ENCODE measurements around the gene KRTAP26-1.

DNA sequence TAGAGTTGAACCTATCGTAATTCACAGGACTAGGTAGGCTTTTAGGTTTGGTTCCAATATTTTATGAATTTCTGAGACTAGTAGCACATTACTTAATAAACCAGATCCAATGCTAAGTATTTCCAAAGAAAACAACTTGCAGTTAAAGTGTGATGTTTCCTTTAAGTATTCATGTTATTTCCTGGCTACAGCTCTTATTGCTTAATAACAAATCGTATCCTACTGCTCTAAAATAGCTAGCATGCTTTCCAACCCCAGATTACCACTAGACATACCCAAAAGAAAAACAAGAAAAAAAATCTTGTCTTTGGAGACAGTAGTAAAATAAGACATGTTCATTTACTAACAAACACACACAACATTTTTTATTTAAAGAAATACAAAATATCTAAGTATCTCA is 16.5 kb upstream of the KRTAP26-1 start:
- TF ChIP-seq ZNF384 (IDR thresholded peaks at IDR 0.05) (no peak), ELF4 (IDR thresholded peaks at IDR 0.05) (no peak), SP1 (IDR thresholded peaks at IDR 0.05) (no peak), SUZ12 (IDR thresholded peaks at IDR 0.05) (no peak), TARDBP (IDR thresholded peaks at IDR 0.05) (no peak), L3MBTL2 (conservative IDR thresholded peaks at IDR 0.05) (no peak), FOXK2 (IDR thresholded peaks at IDR 0.05) (no peak)
- TF ChIP-seq, protein P1, sequence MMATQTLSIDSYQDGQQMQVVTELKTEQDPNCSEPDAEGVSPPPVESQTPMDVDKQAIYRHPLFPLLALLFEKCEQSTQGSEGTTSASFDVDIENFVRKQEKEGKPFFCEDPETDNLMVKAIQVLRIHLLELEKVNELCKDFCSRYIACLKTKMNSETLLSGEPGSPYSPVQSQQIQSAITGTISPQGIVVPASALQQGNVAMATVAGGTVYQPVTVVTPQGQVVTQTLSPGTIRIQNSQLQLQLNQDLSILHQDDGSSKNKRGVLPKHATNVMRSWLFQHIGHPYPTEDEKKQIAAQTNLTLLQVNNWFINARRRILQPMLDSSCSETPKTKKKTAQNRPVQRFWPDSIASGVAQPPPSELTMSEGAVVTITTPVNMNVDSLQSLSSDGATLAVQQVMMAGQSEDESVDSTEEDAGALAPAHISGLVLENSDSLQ (IDR thresholded peaks at IDR 0.05): no peak

All from HEK293T (cell line).